IPS-18c (cell line): ENCODE data around the gene RHOXF2B.
"Not testable (repeated sequence)": the region's sequence is repeated elsewhere in the genome, so short reads cannot be mapped to it uniquely, and the experiment has no call there.

ENCODE experiments used
- H3K4me3 ChIP-seq: 2 replicates; pipeline ENCODE4 v1.7.0; 2013; ENCODE audit warnings: low read depth, mild to moderate bottlenecking, low read length, moderate library complexity; ENCODE audit not compliant: insufficient read depth
- H3K9me3 ChIP-seq: one replicate; pipeline ENCODE4 v1.6.1; 2013; ENCODE audit warnings: mild to moderate bottlenecking, low read length, moderate library complexity; ENCODE audit not compliant: control insufficient read depth, insufficient read depth

Gene RHOXF2B

DNA sequence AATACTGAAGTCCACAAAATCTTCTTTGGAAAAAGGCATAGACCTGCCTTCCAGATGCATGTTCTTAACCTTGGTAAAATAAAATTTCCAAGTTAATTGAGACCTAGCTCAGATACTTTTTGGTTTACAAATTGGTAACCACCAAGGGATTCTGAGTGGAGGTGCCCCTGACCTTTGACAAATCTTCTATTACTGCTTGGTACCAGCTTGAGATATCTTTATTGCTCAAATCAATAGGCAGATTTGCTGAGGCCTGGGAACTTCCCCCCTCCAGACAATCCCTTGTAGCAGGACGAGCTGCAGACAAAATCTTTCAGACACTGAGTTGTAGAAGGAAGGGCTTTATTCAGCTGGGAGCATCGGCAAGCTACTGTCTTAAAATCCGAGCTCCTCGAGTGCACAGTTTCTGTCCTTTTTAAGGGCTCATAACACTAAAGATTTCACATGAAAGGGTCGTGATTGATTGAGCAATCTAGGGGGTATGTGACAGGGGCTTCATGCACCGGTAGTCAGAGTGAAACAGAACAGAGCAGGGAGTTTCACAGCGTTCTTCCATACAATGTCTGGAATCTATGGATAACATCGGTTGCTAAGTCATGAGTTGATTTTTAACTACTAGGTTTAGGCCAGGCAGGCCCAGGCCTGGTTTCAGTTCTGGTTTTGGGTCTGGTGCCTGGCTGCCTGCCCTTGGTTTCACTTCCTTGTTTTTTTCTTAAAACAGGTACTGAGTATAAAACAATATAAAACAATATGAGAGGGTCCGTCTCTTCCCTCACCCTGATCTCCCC is 41.8 kb downstream of the RHOXF2B start:
- H3K9me3 ChIP-seq, H3K4me3 ChIP-seq: not testable (repeated sequence)

DNA sequence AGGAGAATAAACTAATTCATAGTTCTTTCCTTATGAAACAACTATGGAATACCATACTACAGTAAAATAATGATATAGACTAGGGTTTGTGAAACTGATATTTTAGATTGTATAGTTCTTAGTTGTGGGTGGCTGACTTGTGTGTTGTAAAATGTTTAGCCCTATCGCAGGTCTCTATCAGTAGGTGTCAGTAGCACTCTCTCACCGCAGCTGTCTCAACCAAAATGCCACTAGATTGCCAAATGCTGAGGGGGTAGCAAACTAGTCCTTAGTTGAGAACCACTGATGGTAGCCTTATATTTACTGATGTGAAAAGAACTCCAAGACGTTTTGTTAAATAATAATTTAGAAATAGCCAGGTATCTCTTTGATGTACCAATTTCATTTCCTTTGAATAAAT is 48.1 kb downstream of the RHOXF2B start:
- Histone ChIP-seq H3K9me3 (peaks cover 3% of the 10 kb centered on the region), H3K4me3 (no peak overlapping the region)

DNA sequence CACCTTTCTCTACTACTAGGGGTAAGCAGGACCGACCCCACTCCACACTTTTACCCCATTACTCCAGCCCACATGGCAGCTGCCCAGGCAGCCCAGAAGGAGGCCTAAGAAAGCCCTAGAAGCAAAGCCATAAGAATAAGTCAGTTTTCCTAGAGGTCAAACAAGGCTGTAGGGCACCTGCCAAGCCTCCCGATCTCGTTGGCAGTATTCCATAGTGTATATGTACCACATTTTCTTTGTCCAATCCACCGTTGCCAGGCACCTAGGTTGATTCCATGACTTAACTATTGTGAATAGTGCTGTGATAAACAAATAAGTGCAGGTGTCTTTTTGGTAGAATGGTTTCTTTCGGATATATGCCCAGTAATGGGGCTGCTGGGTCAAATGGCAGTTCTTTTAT is 54.2 kb downstream of the RHOXF2B start:
- H3K9me3 ChIP-seq: peaks cover 6% of the 10 kb centered on the region
- no peak overlapping the region for H3K4me3 ChIP-seq

DNA sequence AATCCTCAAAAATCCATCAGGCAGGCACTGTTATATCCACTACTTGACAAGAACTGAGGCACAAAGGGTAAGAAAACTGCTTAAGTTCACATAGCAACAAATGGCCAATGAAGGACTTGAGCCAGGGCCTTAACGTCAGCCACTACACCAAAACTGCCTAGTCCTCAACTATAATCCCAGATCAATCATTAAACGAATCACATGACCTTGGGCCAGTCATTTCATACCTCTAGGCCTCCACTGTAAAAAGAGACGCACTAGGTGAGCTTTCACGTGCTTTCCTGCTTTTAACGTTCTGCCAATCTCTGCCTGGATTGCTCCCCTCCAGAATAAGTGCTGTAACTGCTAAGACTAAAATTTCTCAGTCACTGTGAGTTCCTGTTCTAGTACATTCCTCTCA is 54.7 kb downstream of the RHOXF2B start:
- no peak overlapping the region for H3K4me3 ChIP-seq

More for the DNA sequence above, 54.7 kb downstream of the RHOXF2B start:
- peaks cover 6% of the 10 kb centered on the region for H3K9me3 ChIP-seq
